ENCODE data around the gene TBPL2.

DNA sequence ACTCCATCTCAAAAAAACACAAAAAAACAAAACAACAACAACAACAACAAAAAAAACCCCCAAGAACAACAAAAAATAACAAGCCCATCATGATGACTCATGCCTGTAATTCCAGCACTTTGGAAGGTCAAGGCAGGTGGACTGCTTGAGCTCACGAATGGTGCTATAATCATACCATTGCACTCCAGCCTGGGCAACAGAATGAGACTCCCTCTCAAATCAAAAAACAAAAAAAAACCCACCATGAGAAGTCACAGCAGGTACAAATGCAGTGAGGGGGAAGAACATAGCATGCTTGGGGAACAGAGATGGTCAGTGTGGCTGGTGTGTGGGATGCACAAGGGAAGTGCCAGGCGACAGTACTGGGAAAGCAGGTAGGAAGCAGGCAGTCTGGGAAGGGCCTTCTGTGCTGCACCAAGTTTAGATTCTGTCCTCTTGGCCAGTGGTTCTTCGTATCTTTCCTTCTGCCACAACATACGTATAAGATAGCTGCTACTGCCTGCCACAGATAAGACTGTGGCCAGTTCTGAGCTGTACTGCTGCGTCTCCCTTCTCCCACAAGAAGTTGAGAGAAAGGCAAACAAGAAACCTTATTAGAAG is 56.8 kb downstream of the TBPL2 start:
- no peak for TF ChIP-seq ZNF8 (CRISPR knock-in tag; IDR thresholded peaks at IDR 0.05)
- TF ChIP-seq TOX (CRISPR knock-in tag; IDR thresholded peaks at IDR 0.05; ENCODE audit: borderline replicate concordance): no peak
- TF ChIP-seq ZFP30 (CRISPR knock-in tag; IDR thresholded peaks at IDR 0.05): no peak
- TF ChIP-seq, protein P1, sequence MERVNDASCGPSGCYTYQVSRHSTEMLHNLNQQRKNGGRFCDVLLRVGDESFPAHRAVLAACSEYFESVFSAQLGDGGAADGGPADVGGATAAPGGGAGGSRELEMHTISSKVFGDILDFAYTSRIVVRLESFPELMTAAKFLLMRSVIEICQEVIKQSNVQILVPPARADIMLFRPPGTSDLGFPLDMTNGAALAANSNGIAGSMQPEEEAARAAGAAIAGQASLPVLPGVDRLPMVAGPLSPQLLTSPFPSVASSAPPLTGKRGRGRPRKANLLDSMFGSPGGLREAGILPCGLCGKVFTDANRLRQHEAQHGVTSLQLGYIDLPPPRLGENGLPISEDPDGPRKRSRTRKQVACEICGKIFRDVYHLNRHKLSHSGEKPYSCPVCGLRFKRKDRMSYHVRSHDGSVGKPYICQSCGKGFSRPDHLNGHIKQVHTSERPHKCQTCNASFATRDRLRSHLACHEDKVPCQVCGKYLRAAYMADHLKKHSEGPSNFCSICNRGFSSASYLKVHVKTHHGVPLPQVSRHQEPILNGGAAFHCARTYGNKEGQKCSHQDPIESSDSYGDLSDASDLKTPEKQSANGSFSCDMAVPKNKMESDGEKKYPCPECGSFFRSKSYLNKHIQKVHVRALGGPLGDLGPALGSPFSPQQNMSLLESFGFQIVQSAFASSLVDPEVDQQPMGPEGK (CRISPR knock-in tag; IDR thresholded peaks at IDR 0.05; ENCODE audit: borderline replicate concordance): no peak
- TF ChIP-seq CSDC2 (CRISPR knock-in tag; IDR thresholded peaks at IDR 0.05): no peak
- TF ChIP-seq, protein P2, sequence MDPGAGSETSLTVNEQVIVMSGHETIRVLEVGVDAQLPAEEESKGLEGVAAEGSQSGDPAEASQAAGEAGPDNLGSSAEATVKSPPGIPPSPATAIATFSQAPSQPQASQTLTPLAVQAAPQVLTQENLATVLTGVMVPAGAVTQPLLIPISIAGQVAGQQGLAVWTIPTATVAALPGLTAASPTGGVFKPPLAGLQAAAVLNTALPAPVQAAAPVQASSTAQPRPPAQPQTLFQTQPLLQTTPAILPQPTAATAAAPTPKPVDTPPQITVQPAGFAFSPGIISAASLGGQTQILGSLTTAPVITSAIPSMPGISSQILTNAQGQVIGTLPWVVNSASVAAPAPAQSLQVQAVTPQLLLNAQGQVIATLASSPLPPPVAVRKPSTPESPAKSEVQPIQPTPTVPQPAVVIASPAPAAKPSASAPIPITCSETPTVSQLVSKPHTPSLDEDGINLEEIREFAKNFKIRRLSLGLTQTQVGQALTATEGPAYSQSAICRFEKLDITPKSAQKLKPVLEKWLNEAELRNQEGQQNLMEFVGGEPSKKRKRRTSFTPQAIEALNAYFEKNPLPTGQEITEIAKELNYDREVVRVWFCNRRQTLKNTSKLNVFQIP (CRISPR knock-in tag; IDR thresholded peaks at IDR 0.05; ENCODE audit: borderline replicate concordance, low read depth): no peak
- TF ChIP-seq RARB (CRISPR knock-in tag; IDR thresholded peaks at IDR 0.05): no peak
- TF ChIP-seq ZC3H10 (CRISPR knock-in tag; IDR thresholded peaks at IDR 0.05): no peak
- TF ChIP-seq PPARA (CRISPR knock-in tag; IDR thresholded peaks at IDR 0.05; ENCODE audit: borderline replicate concordance): no peak
- TF ChIP-seq ESRRG (CRISPR knock-in tag; IDR thresholded peaks at IDR 0.05): no peak
- TF ChIP-seq, protein P3, sequence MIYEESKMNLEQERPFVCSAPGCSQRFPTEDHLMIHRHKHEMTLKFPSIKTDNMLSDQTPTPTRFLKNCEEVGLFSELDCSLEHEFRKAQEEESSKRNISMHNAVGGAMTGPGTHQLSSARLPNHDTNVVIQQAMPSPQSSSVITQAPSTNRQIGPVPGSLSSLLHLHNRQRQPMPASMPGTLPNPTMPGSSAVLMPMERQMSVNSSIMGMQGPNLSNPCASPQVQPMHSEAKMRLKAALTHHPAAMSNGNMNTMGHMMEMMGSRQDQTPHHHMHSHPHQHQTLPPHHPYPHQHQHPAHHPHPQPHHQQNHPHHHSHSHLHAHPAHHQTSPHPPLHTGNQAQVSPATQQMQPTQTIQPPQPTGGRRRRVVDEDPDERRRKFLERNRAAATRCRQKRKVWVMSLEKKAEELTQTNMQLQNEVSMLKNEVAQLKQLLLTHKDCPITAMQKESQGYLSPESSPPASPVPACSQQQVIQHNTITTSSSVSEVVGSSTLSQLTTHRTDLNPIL (CRISPR knock-in tag; IDR thresholded peaks at IDR 0.05; ENCODE audit: low read depth): no peak
- TF ChIP-seq ZFP3 (CRISPR knock-in tag; IDR thresholded peaks at IDR 0.05): no peak

Data from SK-N-SH treated with all-trans-retinoic acid at 6 μM for 48 hours (cell line).